WI38 (cell line): ENCODE measurements around the gene LCLAT1.
"Not testable (repeated sequence)": the region's sequence is repeated elsewhere in the genome, so short reads cannot be mapped to it uniquely, and the experiment has no call there.

Experiments
- H3K4me3 ChIP-seq: 2 replicates; pipeline ENCODE4 v1.5.1; 2011; ENCODE audit warnings: low read depth, mild to moderate bottlenecking, control low read depth, low read length
- CTCF ChIP-seq: IDR thresholded peaks from 2 replicates; pipeline ENCODE4 v1.5.1; 2012; ENCODE audit warnings: low read depth, mild to moderate bottlenecking, control low read depth, low read length

LCLAT1 gene

GRCh38 chr2:30509716-30510115 lies 62.7 kb downstream of the LCLAT1 start:
- no peak overlapping the region for H3K4me3 ChIP-seq
- no peak for TF ChIP-seq CTCF

- no peak overlapping the region for H3K4me3 ChIP-seq
- no peak for TF ChIP-seq CTCF
Observed at GRCh38 chr2:30510409-30510808, 63.4 kb downstream of the LCLAT1 start.

- no peak overlapping the region for H3K4me3 ChIP-seq
- TF ChIP-seq CTCF: no peak
Observed at GRCh38 chr2:30511122-30512083, 64.4 kb downstream of the LCLAT1 start.

- TF ChIP-seq CTCF: no peak
- H3K4me3 ChIP-seq: no peak overlapping the region
Observed at GRCh38 chr2:30512243-30512886, 65.3 kb downstream of the LCLAT1 start.

GRCh38 chr2:30513649-30514048 lies 66.6 kb downstream of the LCLAT1 start:
- not testable (repeated sequence) for H3K4me3 ChIP-seq

- no peak for TF ChIP-seq CTCF
- H3K4me3 ChIP-seq: no peak overlapping the region
Observed at GRCh38 chr2:30514134-30514847, 67.2 kb downstream of the LCLAT1 start.

- no peak overlapping the region for H3K4me3 ChIP-seq
- no peak for TF ChIP-seq CTCF
Observed at GRCh38 chr2:30514848-30515435, 67.9 kb downstream of the LCLAT1 start.
